Hematopoietic multipotent progenitor cell treated with erythropoietin and hydrocortisone succinate and interleukin-3 and kit ligand, for 8 days (in vitro differentiated cells): ENCODE measurements around the gene NFYB.
"Not testable (repeated sequence)": the region's sequence is repeated elsewhere in the genome, so short reads cannot be mapped to it uniquely, and the experiment has no call there.

Source experiments
- DNase-seq: peaks from one replicate; pipeline ENCODE4 v3.0.0-alpha.2; 2015

The NFYB gene

GRCh38 chr12:104137902-104138796 is at the start of gene NFYB:
Gene NFYB (minus strand): TSS chr12:104138210. CDS start chr12:104135453, 2,757 bp downstream.
- peak; percentile 96 for DNase-seq

- no peak for DNase-seq
Observed at GRCh38 chr12:104187446-104188155, 49.6 kb upstream of the NFYB start.

GRCh38 chr12:104183443-104183842 is 45.4 kb upstream of the NFYB start:
- no peak for DNase-seq

DNA sequence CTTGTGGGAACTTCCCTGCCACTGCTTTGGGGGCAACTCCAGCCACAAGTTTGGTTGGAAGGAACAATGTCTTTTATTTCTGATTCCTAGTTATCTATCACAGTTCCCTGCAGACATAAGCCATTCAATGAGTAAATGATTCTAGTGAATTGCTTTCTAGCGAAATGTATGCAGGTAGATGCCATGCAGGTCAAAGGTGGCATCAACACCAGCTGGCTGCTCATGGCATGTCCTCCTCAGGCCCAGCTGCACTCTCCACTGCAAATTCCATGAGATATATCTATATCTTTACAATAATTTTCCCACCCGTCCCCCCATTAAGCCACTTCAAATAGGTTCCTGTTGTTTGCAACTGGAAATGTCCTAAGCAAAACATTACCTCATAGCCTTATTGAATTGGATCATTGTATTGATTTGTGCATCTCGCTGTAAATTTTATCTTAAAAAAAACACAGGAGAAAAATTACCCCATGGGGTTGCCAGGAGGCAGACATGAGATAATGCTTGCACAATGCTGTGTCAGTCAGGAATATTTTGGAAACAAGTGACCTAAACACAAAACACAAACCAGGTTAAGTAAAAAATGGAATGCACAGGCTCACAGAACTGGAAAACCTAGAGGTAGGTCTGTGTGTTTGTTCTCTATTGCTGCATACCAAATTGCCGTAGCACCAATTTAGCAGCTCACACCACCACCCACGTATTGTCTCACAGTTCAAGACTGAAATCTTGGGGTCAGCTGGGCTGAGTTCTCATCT is 44.8 kb upstream of the NFYB start:
- DNase-seq = no peak

- no peak for DNase-seq
Observed at GRCh38 chr12:104182144-104182543, 44.1 kb upstream of the NFYB start.

DNA sequence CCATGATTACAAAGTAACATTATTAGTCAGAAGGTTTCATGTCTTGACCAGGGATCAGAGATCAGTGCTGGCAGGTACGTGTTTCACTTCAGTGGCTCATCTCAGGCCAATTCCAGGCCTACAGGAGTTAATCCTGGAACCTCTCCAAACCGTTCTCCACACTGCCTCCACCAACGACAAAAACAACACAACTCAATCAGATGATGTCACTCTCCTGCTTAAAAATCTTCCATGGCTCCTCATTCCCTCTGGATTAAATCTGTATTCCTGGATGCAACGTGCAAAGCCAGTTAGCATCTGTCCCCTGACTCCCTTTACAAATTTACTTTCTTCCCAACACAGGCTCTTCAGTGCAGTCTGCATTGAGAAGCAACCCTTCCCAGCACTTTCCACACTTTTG is 43.3 kb upstream of the NFYB start:
- DNase-seq = no peak

DNA sequence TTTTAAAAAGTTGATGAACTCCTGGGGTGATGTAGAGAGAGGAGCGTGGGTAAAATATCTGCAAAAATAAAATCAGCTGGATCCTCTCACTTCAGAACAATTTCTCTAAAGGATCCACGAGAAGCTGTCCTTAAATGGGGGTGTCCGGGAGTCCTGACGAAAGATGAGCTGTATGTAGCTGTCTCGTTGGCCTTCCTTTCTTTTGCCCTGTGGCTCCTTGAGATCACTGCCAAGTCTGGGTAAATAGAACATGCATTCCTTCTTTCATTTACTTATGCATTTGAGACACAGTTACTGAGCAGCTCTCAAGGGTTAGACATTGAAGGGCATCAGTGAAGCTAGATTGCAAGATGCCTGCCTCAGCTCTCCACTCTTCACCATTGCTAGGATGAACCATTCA is 42.4 kb upstream of the NFYB start:
- no peak for DNase-seq

GRCh38 chr12:104177663-104178501 is 39.9 kb upstream of the NFYB start:
- peak; percentile 71 for DNase-seq

- no peak for DNase-seq
Observed at GRCh38 chr12:104177336-104177662, 39.3 kb upstream of the NFYB start.

DNA sequence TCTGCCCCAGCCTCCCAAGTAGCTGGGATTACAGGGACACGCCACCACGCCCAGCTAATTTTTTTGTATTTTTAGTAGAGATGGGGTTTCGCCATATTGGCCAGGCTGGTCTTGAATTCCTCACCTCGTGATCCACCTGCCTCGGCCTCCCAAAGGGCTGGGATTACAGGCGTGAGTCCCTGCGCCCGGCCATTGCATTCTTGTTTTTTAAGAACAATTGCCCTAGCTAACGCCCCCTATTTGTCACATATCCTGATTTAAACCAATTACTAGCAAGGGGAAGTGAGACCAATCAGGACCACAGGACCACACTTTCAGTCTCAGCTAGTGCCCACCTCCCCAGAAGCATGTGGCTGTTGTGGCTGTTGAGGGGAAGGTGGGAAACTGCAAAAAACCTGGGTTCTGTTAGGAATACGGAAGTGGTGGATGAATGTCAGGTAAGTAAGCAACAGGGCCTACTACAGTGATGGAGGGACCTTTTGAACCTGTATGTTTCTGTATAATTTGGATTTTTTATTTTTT is 37.8 kb upstream of the NFYB start:
- no peak for DNase-seq

GRCh38 chr12:104173804-104174203 is 35.8 kb upstream of the NFYB start:
- DNase-seq = not testable (repeated sequence)

DNA sequence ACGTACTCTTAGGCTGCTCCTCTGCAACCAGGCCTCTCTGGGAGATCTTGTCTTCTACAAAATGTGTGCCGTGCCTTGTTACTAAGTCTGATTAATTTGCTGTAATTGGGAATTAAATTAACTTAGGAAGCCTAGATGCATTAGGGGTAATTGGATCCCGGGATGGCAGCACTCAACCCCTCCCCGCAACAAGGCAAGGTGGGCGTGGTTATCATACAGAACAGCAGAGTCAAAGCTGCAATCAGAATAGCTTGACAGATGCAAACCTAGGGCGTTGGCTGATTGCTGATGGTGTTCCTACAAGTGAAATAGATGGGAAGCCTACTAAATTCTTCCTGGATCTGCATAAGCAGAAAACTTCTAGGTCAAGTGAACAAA is 34.5 kb upstream of the NFYB start:
- no peak for DNase-seq

DNA sequence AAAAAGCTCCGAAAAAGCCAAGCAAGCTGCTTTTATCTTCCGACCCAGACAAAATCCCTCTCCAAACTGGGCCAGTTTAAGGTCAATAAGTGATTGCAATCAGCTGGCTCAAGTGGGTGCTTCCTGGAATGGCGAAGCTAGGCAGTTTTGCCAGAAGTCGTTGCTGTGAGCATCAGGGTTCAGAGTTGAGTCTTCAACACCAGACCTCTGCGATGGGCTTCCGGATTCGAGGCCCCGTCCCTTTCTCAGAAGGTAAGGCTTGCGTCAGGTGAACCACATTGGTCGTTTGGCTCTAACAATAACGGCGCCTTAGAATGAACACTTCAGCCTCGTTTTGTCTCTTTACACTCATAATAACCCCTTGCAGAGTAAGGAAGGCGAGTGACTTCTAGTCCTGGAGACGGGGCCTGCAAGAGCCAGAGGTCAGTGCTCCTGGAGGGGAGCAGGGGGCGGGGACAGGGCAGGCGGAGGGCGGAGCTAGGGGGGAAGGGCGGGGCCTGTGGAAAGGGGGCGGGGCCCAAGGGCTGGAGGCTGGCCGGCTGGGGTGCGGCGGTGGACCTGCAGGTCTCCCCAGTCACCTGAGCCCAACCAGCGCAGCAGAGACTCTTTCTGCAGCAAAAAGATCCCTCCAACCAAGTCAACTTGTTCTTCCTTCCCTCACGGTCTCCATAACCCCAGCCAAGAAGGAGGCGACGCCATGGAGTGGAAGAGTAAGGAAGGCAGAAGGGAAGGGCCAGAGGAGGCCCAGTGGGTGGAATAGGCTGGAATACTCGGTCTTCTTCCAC is 34.0 kb upstream of the NFYB start:
- no peak for DNase-seq

- DNase-seq = no peak
Observed at GRCh38 chr12:104168596-104168995, 30.6 kb upstream of the NFYB start.

DNA sequence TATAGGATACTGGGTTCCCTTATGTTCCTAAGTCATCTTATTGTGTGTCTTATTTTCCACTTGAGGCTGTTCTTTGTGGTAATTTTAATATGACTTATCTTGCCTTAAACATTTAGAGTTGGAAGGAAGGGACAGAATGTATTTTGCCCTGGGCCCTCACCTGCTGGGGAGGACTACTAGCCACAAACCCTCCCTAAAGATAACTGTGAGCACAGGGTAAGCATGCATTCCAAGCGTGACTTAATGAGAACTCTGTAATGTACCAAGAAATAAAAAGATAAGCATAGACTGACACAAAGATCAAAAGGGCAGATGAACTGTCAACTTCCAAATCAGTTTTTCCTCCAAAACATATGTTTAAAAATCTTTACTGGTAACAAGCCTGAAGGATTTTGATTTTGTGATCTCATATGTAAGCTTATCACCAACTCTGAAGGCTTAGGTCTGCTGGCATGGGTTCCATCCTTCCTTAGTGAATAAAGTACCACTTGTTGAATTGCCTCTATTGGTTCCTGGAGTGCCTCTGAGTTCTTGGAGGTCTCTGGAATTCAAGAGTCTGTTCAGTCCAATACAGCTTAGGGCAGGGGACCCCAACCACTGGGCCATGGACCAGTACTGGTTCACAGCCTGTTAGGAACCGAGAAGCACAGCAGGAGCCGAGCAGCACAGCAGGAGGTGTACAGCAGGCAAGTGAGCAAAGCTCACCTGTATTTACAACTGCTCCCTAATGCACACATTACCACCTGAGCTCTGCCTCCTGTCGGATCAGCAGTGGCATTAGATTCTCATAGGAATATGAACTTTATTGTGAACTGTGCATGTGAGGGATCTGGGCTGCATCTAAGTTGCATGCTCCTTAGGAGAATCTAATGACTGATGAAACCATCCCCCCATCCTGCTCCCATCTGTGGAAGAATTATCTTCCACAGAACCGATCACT is 29.8 kb upstream of the NFYB start:
- no peak for DNase-seq

DNA sequence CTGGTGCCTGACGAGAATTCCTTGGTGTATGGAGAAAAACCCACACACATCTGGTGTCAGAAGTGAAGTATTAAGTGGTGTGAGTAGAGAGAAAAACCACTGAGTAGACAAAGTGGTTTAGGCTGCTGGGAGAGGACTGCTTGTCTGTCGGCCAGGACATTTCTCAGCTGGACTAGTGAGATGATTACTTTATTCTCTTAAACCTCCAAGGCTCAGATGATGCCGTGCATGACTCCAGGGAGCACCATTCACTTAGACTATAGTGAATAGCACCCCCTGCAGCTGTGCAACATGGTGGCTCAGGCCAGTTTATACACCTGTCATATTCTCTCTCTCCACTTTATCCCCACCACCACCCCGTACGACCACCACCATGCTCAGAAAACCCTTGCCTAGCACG is 28.5 kb upstream of the NFYB start:
- DNase-seq = no peak

DNA sequence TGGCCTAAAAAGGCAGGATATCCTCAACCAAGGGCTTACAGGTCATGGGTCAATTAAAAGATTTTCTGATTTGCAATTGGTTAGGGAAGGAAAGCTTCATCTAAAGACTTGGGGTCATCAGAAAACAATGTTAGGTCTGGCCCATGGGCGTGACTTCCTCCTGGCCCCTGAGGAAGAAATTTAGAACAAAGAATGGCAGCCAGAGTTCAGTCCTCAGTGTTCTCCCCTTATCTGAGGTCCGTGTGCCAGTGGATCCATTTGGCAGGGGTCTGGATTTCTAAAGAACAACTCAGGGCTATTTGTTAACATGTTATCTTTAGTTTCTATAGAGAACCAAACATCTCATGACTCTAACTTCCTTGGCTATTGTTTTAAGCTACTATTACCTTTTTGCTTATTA is 27.8 kb upstream of the NFYB start:
- DNase-seq = no peak

DNA sequence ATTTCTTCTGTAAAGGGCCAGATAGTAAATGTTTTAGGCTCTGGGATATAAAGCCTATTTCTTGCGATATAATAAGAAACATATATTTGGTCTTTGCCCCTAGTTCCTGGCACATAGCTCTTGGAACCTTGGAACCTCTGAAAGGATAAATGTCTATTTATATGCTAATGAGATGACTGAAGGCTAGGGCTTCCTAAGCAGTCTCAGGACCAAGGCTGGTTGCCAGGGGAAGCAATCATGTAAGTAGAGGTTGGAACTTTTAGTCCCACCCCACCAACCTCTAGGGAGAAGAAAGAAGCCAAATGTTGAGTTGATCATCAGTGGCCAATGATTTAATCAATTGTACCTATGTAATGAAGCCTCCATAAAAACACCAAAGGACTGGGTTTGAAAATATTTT is 26.6 kb upstream of the NFYB start:
- no peak for DNase-seq

GRCh38 chr12:104163631-104164030 is 25.6 kb upstream of the NFYB start:
- no peak for DNase-seq

DNA sequence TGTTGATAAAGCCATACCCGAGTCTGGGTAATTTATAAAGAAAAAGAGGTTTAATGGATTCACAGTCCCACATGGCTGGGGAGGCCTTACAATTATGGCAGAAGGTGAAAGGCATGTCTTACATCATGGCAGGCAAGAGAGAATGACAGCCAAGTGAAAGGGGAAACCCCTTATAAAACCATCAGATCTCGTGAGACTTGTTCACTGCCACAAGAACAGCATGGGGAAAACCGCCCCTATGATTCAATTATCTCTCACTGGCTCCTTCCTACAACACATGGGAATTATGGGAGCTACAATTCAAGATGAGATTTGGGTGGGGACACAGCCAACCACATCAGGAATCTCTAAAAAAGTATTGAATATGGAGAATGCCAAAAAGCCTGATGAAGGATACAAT is 25.0 kb upstream of the NFYB start:
- DNase-seq = not testable (repeated sequence)
